Spleen (tissue), 7 donors: Measurements from ENCODE around the gene RAPSN.

Source experiments
- POLR2A ChIP-seq, 3 donors: fragments of 450-650 bp; IDR thresholded peaks; one replicate each; pipeline ENCODE4 v1.5.1; 2017; ENCODE audit warnings: antibody characterized with exemption in 3 of 3, mild to moderate bottlenecking in 1 of 3
- TF ChIP-seq, protein P1 (sequence below), 11 experiments: fragments of 200-600 bp in 7 of 11; fragments of 450-650 bp in 4 of 11; sonication (generic) in 4 of 11; IDR thresholded peaks in 8 of 11; conservative IDR thresholded peaks in 3 of 11; 1 replicate in 7 of 11; 2 replicates in 4 of 11; pipeline versions ENCODE4 v1.4.0 to v1.8.0; 2016 to 2021; ENCODE audit warnings: antibody characterized with exemption in 11 of 11, inconsistent platforms in 4 of 11, mild to moderate bottlenecking in 1 of 11
- donor health status: DM: no; HTN: no; CAD: no; lungs with moderate emphysema.
- donor health status: DM: no; HTN: no; CAD: no.
- donor health status: DM: no; HTN: no; CAD: no.

- TF ChIP-seq POLR2A (IDR thresholded peaks at IDR 0.05), result no peak
- TF ChIP-seq, protein P1, sequence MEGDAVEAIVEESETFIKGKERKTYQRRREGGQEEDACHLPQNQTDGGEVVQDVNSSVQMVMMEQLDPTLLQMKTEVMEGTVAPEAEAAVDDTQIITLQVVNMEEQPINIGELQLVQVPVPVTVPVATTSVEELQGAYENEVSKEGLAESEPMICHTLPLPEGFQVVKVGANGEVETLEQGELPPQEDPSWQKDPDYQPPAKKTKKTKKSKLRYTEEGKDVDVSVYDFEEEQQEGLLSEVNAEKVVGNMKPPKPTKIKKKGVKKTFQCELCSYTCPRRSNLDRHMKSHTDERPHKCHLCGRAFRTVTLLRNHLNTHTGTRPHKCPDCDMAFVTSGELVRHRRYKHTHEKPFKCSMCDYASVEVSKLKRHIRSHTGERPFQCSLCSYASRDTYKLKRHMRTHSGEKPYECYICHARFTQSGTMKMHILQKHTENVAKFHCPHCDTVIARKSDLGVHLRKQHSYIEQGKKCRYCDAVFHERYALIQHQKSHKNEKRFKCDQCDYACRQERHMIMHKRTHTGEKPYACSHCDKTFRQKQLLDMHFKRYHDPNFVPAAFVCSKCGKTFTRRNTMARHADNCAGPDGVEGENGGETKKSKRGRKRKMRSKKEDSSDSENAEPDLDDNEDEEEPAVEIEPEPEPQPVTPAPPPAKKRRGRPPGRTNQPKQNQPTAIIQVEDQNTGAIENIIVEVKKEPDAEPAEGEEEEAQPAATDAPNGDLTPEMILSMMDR (IDR thresholded peaks at IDR 0.05 in 8 of 11, conservative IDR thresholded peaks at IDR 0.05 in 3 of 11), result no peak
These were observed 17.4 kb downstream of the RAPSN start for GRCh38 chr11:47431356-47432083.
